Prostate gland (tissue), 2 donors: Measurements from ENCODE around the gene PPM1F.

Source experiments
- CTCF ChIP-seq, 4 experiments: fragments of 200-600 bp in 2 of 4; fragments of 450-650 bp in 2 of 4; sonication (generic) in 2 of 4; IDR thresholded peaks; 1 replicate in 3 of 4; 2 replicates in 1 of 4; pipeline ENCODE4 v1.5.1; 2016 to 2019; ENCODE audit warnings: antibody characterized with exemption in 4 of 4, mild to moderate bottlenecking in 2 of 4, moderate library complexity in 2 of 4
- POLR2AphosphoS5 ChIP-seq: sonication (generic); formaldehyde crosslinking; IDR thresholded peaks from one replicate; pipeline ENCODE4 v1.6.1; 2017; ENCODE audit warnings: antibody characterized with exemption

- TF ChIP-seq POLR2AphosphoS5 (no peak), CTCF (IDR thresholded peaks at IDR 0.05) (no peak)
Measured at GRCh38 chr22:21960200-21961126, 7.8 kb upstream of the PPM1F start.
